HG03060 (cell line): ENCODE results near the gene ARHGAP26.

Source experiments
- ATAC-seq: cut with Tn5 transposase; IDR thresholded peaks from one replicate; pipeline ENCODE4 v1.9.1; 2021; ENCODE audit warnings: low read depth, moderate number of reproducible peaks; ENCODE audit not compliant: unreplicated experiment

Gene ARHGAP26

DNA sequence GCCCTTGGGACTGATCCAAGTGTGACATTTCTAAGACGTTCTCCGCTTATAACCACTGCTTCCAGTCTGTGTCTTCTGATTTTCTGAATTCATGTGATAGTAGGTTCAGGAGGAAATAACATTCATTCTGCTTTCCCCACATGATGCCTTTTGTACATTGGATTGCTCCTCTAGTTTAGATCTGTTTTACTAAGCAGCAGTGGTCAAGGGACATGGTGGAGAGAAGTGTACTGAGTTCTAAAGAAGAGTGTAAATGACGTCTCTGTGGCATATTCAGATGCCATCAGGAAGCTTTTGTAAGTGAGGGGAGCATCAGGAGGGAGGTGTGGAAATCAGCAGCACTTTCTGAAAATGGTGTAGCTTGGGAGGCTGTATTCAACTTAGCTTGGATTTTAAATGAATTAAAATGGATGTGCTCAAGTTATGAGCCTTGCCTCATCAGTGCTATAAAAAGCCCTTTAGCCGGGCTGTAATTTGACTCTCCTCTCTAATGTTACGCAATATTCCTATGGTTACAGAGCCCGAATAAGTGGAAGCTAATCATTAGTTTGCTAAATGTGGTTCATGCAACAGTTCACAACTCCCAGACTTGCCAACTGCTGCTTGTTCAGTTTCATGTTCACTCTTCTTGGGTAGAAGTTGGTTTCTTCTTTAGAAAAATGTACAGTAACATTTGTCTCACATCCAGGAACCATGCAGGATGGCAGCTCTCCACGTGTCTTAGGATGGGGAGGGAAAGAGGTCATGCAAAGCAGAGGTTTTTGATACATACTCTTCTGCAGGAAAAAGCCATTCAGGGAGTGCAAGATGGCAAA, 281.3 kb downstream of the ARHGAP26 start:
- no peak for ATAC-seq

- no peak for ATAC-seq
Observed at GRCh38 chr5:143052967-143053682, 282.9 kb downstream of the ARHGAP26 start.

DNA sequence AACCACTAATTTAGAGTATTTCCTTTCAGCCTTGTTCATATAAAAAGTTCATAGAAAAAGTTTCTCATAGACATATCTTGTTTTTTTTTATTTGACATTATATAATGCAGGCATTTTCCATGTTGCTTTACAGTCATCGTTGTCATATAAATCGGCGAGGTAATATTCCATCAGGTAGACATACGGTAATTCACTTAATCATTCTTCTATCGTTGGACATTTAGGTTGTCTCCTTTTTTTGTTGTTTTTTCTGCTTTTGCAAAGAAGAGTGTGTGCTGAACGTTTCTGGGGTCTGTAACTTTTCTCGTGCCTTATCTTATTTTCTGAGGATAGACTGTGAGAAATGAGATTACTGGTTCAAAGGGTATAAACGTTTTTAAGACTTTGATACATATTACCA, 283.6 kb downstream of the ARHGAP26 start:
- ATAC-seq, result no peak

DNA sequence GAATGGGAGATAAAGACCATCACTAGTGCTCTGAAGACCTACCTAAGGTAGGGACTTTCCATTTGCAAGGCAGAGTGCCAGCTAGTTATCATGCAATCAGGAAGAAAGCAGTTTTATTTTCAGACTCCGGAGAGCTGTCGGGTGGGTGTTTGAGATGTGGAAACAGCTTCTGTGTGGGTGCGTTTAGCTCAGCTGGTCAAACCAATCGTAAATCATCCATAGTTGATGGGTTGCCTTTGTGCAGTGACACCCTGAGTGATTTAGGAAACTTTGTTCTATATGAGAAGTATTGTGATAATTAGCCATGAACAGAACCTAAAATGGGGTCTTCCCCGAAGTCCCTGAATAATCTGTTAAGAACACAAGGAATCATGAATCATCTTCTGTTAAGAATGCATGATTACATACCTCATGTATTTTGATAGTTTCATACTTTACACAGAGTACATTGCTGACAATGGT, 284.3 kb downstream of the ARHGAP26 start:
- peak; percentile 36 for ATAC-seq

DNA sequence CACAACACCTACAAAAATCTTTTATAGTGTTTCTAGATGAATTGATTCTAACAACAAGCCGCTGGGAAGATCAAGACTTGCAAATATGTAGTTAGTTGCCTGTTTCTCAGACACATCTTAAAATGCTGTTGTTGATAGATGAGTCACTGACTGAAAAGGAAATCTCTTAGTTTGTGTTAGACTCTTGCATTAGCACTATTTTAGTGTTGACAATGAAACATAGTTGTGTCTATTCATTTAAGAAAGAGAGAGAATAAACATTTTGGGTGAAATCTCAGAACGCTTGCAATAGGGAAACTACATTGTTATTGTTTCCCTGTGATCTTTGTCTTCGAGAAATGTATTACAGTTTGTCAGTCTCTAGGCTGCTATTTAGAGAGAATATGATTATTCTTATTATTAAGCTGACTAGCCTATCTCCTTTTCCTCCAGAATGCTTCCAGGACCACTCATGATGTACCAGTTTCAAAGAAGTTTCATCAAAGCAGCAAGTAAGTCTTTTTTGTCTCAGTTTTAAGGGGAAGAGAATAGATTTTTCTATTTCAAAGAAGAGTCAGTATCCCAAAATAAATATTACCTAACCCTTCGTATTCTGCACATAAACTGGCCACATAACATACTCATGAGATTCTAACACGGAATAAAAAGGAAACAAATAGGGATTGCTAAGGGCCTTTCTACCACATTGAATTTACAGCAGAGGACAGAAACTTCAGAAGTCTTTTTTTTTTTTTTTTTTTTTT, 285.6 kb downstream of the ARHGAP26 start:
- no peak for ATAC-seq

GRCh38 chr5:143056339-143056704, 286.1 kb downstream of the ARHGAP26 start:
- ATAC-seq, result no peak

- ATAC-seq, result no peak
Observed at GRCh38 chr5:143056792-143057579, 286.8 kb downstream of the ARHGAP26 start.

- peak; percentile 27 for ATAC-seq
Observed at GRCh38 chr5:143057580-143057999, 287.4 kb downstream of the ARHGAP26 start.

GRCh38 chr5:143059355-143059754, 289.2 kb downstream of the ARHGAP26 start:
- ATAC-seq, result no peak

DNA sequence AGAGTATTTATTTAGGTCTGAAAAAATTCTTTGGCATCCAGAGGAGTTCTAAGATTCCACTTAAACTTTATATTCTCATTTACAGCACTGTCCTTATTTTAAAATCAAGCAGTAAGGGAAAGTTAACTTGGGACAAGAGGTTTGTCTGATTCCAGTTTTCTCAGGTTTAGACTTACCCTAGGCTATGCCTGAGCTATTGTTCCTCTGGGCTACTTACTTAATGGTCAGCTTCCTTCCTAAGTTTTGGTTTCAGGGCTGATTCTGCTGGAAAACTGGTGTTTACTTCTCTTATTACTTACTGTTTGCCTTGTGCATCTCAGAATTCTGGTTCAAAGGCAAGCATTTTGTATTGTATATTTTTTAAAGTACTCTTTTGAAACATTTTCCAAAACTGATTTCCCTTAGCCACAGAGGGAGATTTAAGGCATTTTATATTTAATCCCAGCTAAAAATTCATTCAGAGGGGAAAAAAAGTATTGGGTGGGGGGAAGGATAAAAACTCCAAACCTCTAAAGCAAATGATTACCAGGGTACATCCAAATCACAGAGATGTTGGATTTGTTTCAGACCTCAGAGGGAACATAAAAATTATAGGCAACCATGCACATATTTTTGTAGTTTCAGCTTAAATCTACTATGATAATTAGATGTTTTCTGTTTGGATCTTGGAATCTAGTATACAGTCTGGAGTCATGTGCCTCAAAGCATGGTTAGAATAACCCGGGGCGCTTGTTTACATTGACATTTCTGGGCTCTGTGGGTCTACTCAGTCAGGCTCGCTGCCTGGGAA, 290.0 kb downstream of the ARHGAP26 start:
- no peak for ATAC-seq

DNA sequence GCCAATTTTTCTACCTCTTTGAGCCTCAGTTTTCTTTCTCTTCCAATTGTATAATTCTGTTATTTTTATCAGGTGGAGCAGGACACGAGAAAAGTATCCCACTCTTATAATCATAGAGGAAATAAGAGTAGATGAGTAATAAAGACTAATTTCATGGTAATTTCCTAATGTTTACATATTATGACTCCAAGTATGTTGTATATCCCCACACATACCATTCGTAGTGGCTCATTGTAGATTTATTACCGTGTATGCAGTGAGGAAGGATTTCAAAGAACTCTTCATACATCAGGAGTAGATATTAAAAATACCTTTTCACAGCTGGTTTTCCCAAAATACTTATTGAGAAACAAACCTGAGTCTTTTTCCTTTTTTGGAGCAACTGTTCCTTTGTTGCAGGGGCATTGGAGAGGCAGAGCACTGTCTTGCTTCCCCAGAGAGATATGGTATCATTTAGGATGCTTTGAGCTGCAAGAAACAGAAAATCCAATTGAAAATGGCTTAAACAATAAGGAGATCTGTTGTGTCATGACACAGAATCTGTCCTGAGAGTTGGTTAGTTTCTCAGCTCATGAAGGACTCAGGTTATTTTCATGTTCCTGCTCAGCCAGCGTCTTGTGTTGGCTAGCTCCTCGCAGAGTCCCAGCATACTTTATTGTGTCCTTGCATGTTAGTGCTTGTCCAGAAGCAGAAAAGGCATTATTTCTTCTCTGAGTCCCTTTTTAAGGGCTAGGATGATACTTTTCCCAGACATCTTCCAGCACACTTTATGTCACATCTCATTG, 291.2 kb downstream of the ARHGAP26 start:
- no peak for ATAC-seq

GRCh38 chr5:143062379-143062778, 292.2 kb downstream of the ARHGAP26 start:
- no peak for ATAC-seq

GRCh38 chr5:143063175-143063970, 293.2 kb downstream of the ARHGAP26 start:
- ATAC-seq, result no peak

- ATAC-seq, result no peak
Observed at GRCh38 chr5:143064218-143064641, 294.1 kb downstream of the ARHGAP26 start.

- ATAC-seq, result no peak
Observed at GRCh38 chr5:143064676-143065075, 294.5 kb downstream of the ARHGAP26 start.

DNA sequence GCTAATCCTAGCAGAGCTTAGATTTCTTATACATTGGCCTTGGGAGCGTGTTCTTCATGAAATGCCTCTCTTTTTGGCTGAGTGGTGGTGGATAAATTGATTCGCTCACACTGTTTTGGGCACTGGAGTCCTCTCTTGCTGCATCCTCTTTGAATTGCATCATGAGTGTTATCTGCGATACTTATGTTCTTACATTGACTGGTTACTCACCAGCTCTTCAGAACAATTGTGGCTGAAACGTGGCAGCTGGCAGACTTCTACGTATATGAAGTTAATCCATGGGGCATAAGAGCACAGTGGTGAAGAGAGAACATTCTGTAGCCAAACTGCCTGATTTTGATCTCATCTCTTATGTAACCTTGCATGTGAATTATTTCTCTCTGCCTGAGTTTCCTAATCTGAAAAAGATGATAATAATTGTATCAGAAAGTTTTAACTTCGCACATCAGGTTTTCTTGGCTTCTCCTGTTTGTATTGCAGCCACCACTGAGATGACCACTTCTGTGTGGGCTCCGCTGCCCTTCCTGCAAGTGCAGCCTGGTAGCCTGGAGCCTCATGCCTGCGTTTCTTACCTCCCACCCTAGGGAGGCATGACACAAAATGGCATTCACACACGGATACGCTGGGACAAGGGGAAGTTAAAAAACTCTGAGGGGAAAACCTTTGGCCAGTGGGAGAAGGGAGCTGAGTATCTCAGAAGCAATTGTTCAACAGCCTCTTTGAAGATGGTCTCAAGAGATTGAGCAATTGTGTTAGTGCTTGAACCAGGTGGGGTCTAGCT, 295.2 kb downstream of the ARHGAP26 start:
- ATAC-seq, result no peak

GRCh38 chr5:143065996-143066522, 295.9 kb downstream of the ARHGAP26 start:
- no peak for ATAC-seq
